Liver (tissue), 9 donors: ENCODE data around the gene DUSP3. TPM values are rescaled to one million over a fixed set of nuclear protein-coding genes. Genes with fewer than 3 reads are reported as not detected.

ENCODE experiments used
- DNase-seq: peaks from one replicate; pipeline ENCODE4 v3.0.0-alpha.2; 2017; ENCODE audit warnings: low spot score
- H3K27ac ChIP-seq, 2 donors: one replicate each; pipeline ENCODE4 v1.7.0; 2013; ENCODE audit warnings: inconsistent platforms in 2 of 2, low read length in 2 of 2, control low read depth in 1 of 2, low read depth in 1 of 2, mild to moderate bottlenecking in 1 of 2
- H3K27me3 ChIP-seq, 4 donors: one replicate each; pipeline versions ENCODE4 v1.6.1 to v1.7.0; 2013; ENCODE audit warnings: low read length in 3 of 4, inconsistent platforms in 1 of 4, mild to moderate bottlenecking in 1 of 4, moderate library complexity in 1 of 4; ENCODE audit not compliant: control insufficient read depth in 4 of 4, insufficient read depth in 4 of 4
- H3K36me3 ChIP-seq, 4 donors: one replicate each; pipeline versions ENCODE4 v1.6.1 to v1.7.0; 2013; ENCODE audit warnings: low read length in 3 of 4, mild to moderate bottlenecking in 3 of 4, low read depth in 1 of 4, moderate library complexity in 1 of 4; ENCODE audit not compliant: control insufficient read depth in 4 of 4, insufficient read depth in 3 of 4
- H3K4me1 ChIP-seq, 4 donors: one replicate each; pipeline versions ENCODE4 v1.6.1 to v1.7.0; 2013; ENCODE audit warnings: low read length in 3 of 4, mild to moderate bottlenecking in 3 of 4, moderate library complexity in 1 of 4; ENCODE audit not compliant: control insufficient read depth in 4 of 4, insufficient read depth in 4 of 4
- H3K4me3 ChIP-seq, 3 donors: one replicate each; pipeline versions ENCODE4 v1.6.1 to v1.7.0; 2013; ENCODE audit warnings: low read length in 3 of 3, control low read depth in 1 of 3, low read depth in 1 of 3, mild to moderate bottlenecking in 1 of 3
- H3K9ac ChIP-seq, 2 donors: one replicate each; pipeline ENCODE4 v1.7.0; 2013; ENCODE audit warnings: low read length in 2 of 2, mild to moderate bottlenecking in 2 of 2, moderate library complexity in 2 of 2, control low read depth in 1 of 2, low read depth in 1 of 2
- H3K9me3 ChIP-seq, 4 donors: one replicate each; pipeline versions ENCODE4 v1.6.1 to v1.7.0; 2013; ENCODE audit warnings: low read length in 3 of 4; ENCODE audit not compliant: control insufficient read depth in 4 of 4
- CTCF ChIP-seq: fragments of 150-350 bp; IDR thresholded peaks from 2 replicates; pipeline ENCODE4 v1.5.1; 2017; ENCODE audit warnings: improper control_type of control experiment, low read depth, low read length; ENCODE audit not compliant: missing input control
- EGR1 ChIP-seq, 2 donors: IDR thresholded peaks; 2 replicates each; pipeline ENCODE4 v1.6.1; 2016 to 2018; ENCODE audit warnings: antibody characterized with exemption in 2 of 2, low read depth in 2 of 2
- FOXA2 ChIP-seq: IDR thresholded peaks from 2 replicates; pipeline ENCODE4 v1.6.1; 2016; ENCODE audit warnings: antibody characterized with exemption
- GABPA ChIP-seq, 2 donors: IDR thresholded peaks in 1 of 2; conservative IDR thresholded peaks in 1 of 2; 2 replicates each; pipeline ENCODE4 v1.6.1; 2016; ENCODE audit warnings: antibody characterized with exemption in 2 of 2, mild to moderate bottlenecking in 1 of 2, moderate library complexity in 1 of 2
- HNF4A ChIP-seq, 2 donors: conservative IDR thresholded peaks; 2 replicates each; pipeline ENCODE4 v1.6.1; 2016; ENCODE audit warnings: antibody characterized with exemption in 2 of 2, mild to moderate bottlenecking in 2 of 2
- HNF4G ChIP-seq: IDR thresholded peaks from 2 replicates; pipeline ENCODE4 v1.6.1; 2016; ENCODE audit warnings: antibody characterized with exemption
- JUND ChIP-seq, 2 donors: IDR thresholded peaks; 2 replicates each; pipeline ENCODE4 v1.6.1; 2016; ENCODE audit warnings: antibody characterized with exemption in 2 of 2
- MAX ChIP-seq: IDR thresholded peaks from 2 replicates; pipeline ENCODE4 v1.6.1; 2016; ENCODE audit warnings: antibody characterized with exemption
- NR2F2 ChIP-seq: IDR thresholded peaks from 2 replicates; pipeline ENCODE4 v1.6.1; 2016; ENCODE audit warnings: antibody characterized with exemption
- RAD21 ChIP-seq, 2 donors: IDR thresholded peaks; 2 replicates each; pipeline ENCODE4 v1.6.1; 2016; ENCODE audit warnings: antibody characterized with exemption in 2 of 2, mild to moderate bottlenecking in 2 of 2
- REST ChIP-seq: IDR thresholded peaks from 2 replicates; pipeline ENCODE4 v1.6.1; 2016; ENCODE audit warnings: antibody characterized with exemption, mild to moderate bottlenecking
- RXRA ChIP-seq, 2 donors: IDR thresholded peaks; 2 replicates each; pipeline ENCODE4 v1.6.1; 2017 to 2018; ENCODE audit warnings: antibody characterized with exemption in 2 of 2, mild to moderate bottlenecking in 1 of 2
- SP1 ChIP-seq: IDR thresholded peaks from 2 replicates; pipeline ENCODE4 v1.6.1; 2018; ENCODE audit warnings: antibody characterized with exemption, mild to moderate bottlenecking
- TAF1 ChIP-seq: conservative IDR thresholded peaks from 2 replicates; pipeline ENCODE4 v1.6.1; 2016; ENCODE audit warnings: antibody characterized with exemption, mild to moderate bottlenecking
- ZBTB33 ChIP-seq: IDR thresholded peaks from 2 replicates; pipeline ENCODE4 v1.6.1; 2016; ENCODE audit warnings: antibody characterized with exemption
- WGBS: extraction: QIAGEN DNeasy Blood & Tissue Kit; methylation state at CpG from one replicate; pipeline ENCODE4 v1.1.7; 2013; 5-methylcytosine and 5-hydroxymethylcytosine counted together
- polyA plus RNA-seq, 2 donors: library from polyadenylated mRNA; stranded (reverse) in 1 of 2; unstranded in 1 of 2; fragments of 200-250 nt in 1 of 2; fragments of >200 nt in 1 of 2; fragmentation: Nextera tagmentation in 1 of 2; extraction: Ambion mirVana in 1 of 2; gene quantifications; one replicate each; pipeline versions ENCODE4 v1.2.1 to v1.2.3, GENCODE V29; 2013 to 2015
- total RNA-seq, 2 donors: library from RNA; depleted of rRNA; stranded (reverse); fragments of >200 nt; gene quantifications; one replicate each; pipeline ENCODE4 v1.2.3, GENCODE V29; 2014
- donor health status: healthy.
- donor health status: healthy.
- donor health status: healthy.
- donor health status: healthy.
- donor health status: healthy.

The DUSP3 gene
- total and polyA plus RNA-seq, 4 donors, result 30.4 to 104 (median 60.8) TPM

DNA sequence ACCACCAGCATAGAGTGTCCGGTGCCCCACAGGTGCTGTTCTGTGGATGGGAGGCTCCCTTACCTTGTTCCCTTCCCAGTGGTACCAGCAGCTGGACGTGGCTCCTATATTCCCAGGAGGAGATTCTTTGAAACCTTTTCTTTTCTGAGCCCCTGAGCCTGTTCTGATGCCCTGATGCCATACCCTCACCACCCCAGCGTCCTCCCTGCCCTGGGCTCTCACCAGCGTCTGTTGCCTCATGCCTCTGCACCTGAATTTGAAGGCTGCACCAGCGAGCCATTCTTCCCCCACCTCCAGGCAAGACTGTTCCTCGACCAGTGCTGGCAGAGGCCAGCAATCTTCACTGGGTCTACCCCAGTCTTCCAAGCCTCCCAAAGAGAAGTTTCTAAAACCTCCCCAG is 20.7 kb downstream of the DUSP3 start:
- 70% methylated on average over 6 of the region's 6 CpGs for WGBS

DNA sequence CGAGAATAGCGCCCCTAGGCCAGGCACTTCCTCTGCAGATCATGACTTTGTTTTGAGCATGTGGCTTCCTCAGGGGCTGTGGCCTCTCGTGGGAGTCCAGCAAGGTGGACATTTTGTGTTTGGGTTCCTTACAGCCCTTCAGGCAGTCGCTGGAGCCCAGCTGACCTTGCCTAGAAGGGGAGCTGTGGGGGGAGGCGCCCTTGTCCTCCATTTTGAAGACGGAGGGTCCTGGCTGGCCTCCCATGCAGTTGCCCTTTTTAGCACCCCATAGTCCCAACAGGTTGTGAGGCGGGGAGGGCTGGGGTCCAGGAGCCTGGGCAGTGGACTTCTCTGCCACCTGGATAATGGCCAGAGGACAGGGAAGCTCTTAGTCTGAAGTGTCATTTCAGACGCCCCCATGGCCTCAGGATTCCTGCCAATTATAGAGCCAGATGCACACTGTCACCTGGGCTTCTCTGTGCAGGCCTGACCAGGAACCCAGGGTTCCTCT is 21.6 kb downstream of the DUSP3 start:
- peaks cover 0 to 9% (median 4%) of the 10 kb centered on the region in 4 donors for H3K27me3 ChIP-seq
- H3K36me3 ChIP-seq, result no peaks in the 10 kb centered on the region
- no peak overlapping the region for H3K9ac ChIP-seq
- DNase-seq, result no peak
- no peaks in the 10 kb centered on the region for H3K9me3 ChIP-seq
- no peak overlapping the region for H3K27ac ChIP-seq
- no peak overlapping the region for H3K4me3 ChIP-seq
- peaks cover 0 to 9% (median 5%) of the 10 kb centered on the region in 4 donors for H3K4me1 ChIP-seq
- TF ChIP-seq GABPA (IDR thresholded peaks at IDR 0.05 in 1 of 2, conservative IDR thresholded peaks at IDR 0.05 in 1 of 2) (no peak), HNF4A (conservative IDR thresholded peaks at IDR 0.05) (no peak), RAD21 (IDR thresholded peaks at IDR 0.05) (no peak), RXRA (IDR thresholded peaks at IDR 0.05) (no peak), TAF1 (no peak), FOXA2 (no peak)
- 77% methylated on average over 8 of the region's 8 CpGs for WGBS

More for the DNA sequence above, 20.7 kb downstream of the DUSP3 start:
- no peak for DNase-seq
- no peaks in the 10 kb centered on the region for H3K36me3 ChIP-seq
- no peak overlapping the region for H3K27ac ChIP-seq
- no peak overlapping the region for H3K9ac ChIP-seq
- no peaks in the 10 kb centered on the region for H3K9me3 ChIP-seq
- TF ChIP-seq MAX (no peak), GABPA (IDR thresholded peaks at IDR 0.05 in 1 of 2, conservative IDR thresholded peaks at IDR 0.05 in 1 of 2) (no peak), RAD21 (IDR thresholded peaks at IDR 0.05) (no peak), TAF1 (no peak), RXRA (IDR thresholded peaks at IDR 0.05) (no peak), EGR1 (IDR thresholded peaks at IDR 0.05; ENCODE audit: low read depth in 2 of 2) (no peak), HNF4A (conservative IDR thresholded peaks at IDR 0.05) (no peak), FOXA2 (no peak), REST (no peak), ZBTB33 (no peak), NR2F2 (no peak)
- peaks cover 0 to 9% (median 5%) of the 10 kb centered on the region in 4 donors for H3K4me1 ChIP-seq
- peaks cover 0 to 9% (median 4%) of the 10 kb centered on the region in 4 donors for H3K27me3 ChIP-seq
- no peak overlapping the region for H3K4me3 ChIP-seq

GRCh38 chr17:43756201-43756600 is 22.6 kb downstream of the DUSP3 start:
- Histone ChIP-seq H3K27ac (no peak overlapping the region), H3K9ac (no peak overlapping the region), H3K27me3 (peaks cover 0 to 9% (median 4%) of the 10 kb centered on the region in 4 donors), H3K4me3 (no peak overlapping the region), H3K4me1 (peaks cover 0 to 9% (median 5%) of the 10 kb centered on the region in 4 donors), H3K36me3 (no peaks in the 10 kb centered on the region), H3K9me3 (no peaks in the 10 kb centered on the region)
- 81% methylated on average over 6 of the region's 6 CpGs for WGBS
- DNase-seq, result no peak
- TF ChIP-seq NR2F2 (no peak), TAF1 (no peak), HNF4G (no peak), RAD21 (IDR thresholded peaks at IDR 0.05) (no peak), REST (no peak), CTCF (no peak), JUND (IDR thresholded peaks at IDR 0.05) (no peak), EGR1 (IDR thresholded peaks at IDR 0.05; ENCODE audit: low read depth in 2 of 2) (no peak), SP1 (no peak), FOXA2 (no peak)
